ENCODE results near the gene TSPAN4. TPM values are rescaled to one million over a fixed set of nuclear protein-coding genes. Genes with fewer than 3 reads are reported as not detected.

Gene TSPAN4
- total and polyA plus RNA-seq, 2 donors (not counting 1 experiment from before 2014, with no cell fraction given), result 2.9 to 7.4 TPM

DNA sequence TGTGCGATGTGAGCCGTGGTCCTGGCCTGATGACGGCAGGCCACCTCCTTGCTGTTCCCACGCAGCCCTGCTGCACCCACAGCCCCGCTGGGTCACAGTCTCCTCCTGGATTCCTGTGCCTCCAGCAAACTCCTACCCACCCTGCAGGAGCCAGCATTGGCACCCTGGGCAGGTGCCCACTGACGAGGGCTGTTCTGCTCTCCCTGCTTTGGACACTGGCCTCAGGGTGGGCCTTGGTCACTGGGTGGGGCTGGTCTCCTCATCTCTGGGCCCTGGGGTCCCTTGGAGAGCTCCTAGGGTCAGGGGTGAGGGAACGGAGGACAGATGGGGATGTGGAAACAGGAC is 12.7 kb downstream of the TSPAN4 start:
- Mint-ChIP-seq H3K4me3 (no peak overlapping the region), H3K27me3 (peaks cover 3% of the 10 kb centered on the region), H3K27ac (no peak overlapping the region), H3K9me3 (ENCODE audit: insufficient read depth) (no peaks in the 10 kb centered on the region), H3K4me1 (no peaks in the 10 kb centered on the region)
- ChIA-PET CTCF (no interaction called here), POLR2A (no interaction called here)
- Histone ChIP-seq H3K9ac (ENCODE audit: low read length) (no peak overlapping the region), H3K79me2 (ENCODE audit: control insufficient read depth, insufficient read depth, low read length) (no peaks in the 10 kb centered on the region), H4K20me1 (ENCODE audit: control insufficient read depth, insufficient read depth, low read length, poor library complexity, severe bottlenecking) (no peaks in the 10 kb centered on the region), H3K4me2 (replicated peaks; ENCODE audit: low read depth, low read length, poor library complexity, severe bottlenecking) (no peak overlapping the region), H3K9me3 (ENCODE audit: control extremely low read depth in 1 of 3, control insufficient read depth in 2 of 3, insufficient read depth in 1 of 3, low read length in 2 of 3) (no peaks in the 10 kb centered on the region), H3K36me3 (replicated peaks in 1 of 2; ENCODE audit: control extremely low read depth in 1 of 2, control insufficient read depth in 1 of 2, extremely low read depth in 1 of 2, insufficient read depth in 2 of 2, low read length in 1 of 2) (no peaks in the 10 kb centered on the region), H3K4me3 (ENCODE audit: control extremely low read depth in 1 of 5, extremely low read depth in 1 of 5, insufficient read depth in 1 of 5, low read depth in 2 of 5, low read length in 4 of 5) (no peak overlapping the region), H3K4me1 (ENCODE audit: control insufficient read depth in 2 of 2, insufficient read depth in 2 of 2, low read length in 2 of 2) (no peaks in the 10 kb centered on the region), H3K27ac (ENCODE audit: low read length in 2 of 2) (no peak overlapping the region), H2AFZ (ENCODE audit: insufficient read depth, low read depth, low read length, poor library complexity, severe bottlenecking) (no peak overlapping the region), H3K27me3 (replicated peaks in 1 of 4; ENCODE audit: control extremely low read depth in 1 of 4, control insufficient read depth in 3 of 4, insufficient read depth in 4 of 4, low read length in 3 of 4) (no peaks in the 10 kb centered on the region)
- TF ChIP-seq, protein P1, sequence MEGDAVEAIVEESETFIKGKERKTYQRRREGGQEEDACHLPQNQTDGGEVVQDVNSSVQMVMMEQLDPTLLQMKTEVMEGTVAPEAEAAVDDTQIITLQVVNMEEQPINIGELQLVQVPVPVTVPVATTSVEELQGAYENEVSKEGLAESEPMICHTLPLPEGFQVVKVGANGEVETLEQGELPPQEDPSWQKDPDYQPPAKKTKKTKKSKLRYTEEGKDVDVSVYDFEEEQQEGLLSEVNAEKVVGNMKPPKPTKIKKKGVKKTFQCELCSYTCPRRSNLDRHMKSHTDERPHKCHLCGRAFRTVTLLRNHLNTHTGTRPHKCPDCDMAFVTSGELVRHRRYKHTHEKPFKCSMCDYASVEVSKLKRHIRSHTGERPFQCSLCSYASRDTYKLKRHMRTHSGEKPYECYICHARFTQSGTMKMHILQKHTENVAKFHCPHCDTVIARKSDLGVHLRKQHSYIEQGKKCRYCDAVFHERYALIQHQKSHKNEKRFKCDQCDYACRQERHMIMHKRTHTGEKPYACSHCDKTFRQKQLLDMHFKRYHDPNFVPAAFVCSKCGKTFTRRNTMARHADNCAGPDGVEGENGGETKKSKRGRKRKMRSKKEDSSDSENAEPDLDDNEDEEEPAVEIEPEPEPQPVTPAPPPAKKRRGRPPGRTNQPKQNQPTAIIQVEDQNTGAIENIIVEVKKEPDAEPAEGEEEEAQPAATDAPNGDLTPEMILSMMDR (IDR thresholded peaks at IDR 0.05), result no peak
- no peak for TF ChIP-seq EZH2 (IDR thresholded peaks at IDR 0.05; ENCODE audit: borderline replicate concordance, insufficient read depth, low read depth, low read length, poor library complexity, severe bottlenecking)
- ATAC-seq (ENCODE audit: low read depth), result no peak
- intact Hi-C loops (cut with micrococcal nuclease), result no loop called here
- DNase-seq, result no peak
- WGBS (ENCODE audit: insufficient coverage), result 85% methylated on average over 7 of the region's 7 CpGs

DNA sequence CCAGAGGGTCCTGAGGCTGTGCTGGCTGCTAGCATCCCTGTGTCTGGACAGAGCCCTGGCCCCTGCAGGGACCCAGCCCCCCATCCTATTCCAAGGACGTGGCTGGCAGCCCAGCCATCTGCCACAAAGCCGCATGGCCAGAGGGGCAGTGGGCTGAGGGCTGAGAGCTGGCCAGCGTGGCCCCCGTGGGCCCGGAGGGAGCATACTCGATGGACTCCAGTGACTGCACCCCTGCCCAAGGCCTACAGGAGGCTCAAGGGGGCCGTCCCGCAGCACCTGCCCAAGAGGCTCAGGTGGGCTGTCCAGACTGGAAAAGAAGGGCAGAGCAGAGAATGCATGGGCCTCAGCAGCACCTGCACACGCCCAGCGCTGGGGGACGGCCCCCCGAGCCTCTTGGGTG is 13.1 kb downstream of the TSPAN4 start:
- CTCF ChIA-PET, result no interaction called here
- no peak overlapping the region for H3K27ac ChIP-seq (ENCODE audit: low read length in 2 of 2)
- DNase-seq (no peak), ATAC-seq (ENCODE audit: low read depth) (no peak)
- H3K79me2 ChIP-seq (ENCODE audit: control insufficient read depth, insufficient read depth, low read length), result no peaks in the 10 kb centered on the region
- H4K20me1 ChIP-seq (ENCODE audit: control insufficient read depth, insufficient read depth, low read length, poor library complexity, severe bottlenecking), result no peaks in the 10 kb centered on the region
- H3K4me2 ChIP-seq (replicated peaks; ENCODE audit: low read depth, low read length, poor library complexity, severe bottlenecking), result no peak overlapping the region
- H3K27me3 ChIP-seq (replicated peaks in 1 of 4; ENCODE audit: control extremely low read depth in 1 of 4, control insufficient read depth in 3 of 4, insufficient read depth in 4 of 4, low read length in 3 of 4), result no peaks in the 10 kb centered on the region
- 92% methylated on average over 12 of the region's 12 CpGs for WGBS (ENCODE audit: insufficient coverage)
- Mint-ChIP-seq H3K27ac (no peak overlapping the region), H3K27me3 (peaks cover 3% of the 10 kb centered on the region), H3K4me3 (no peak overlapping the region), H3K9me3 (ENCODE audit: insufficient read depth) (no peaks in the 10 kb centered on the region), H3K4me1 (no peaks in the 10 kb centered on the region)
- TF ChIP-seq, protein P1 (IDR thresholded peaks at IDR 0.05), result no peak
- no peak for TF ChIP-seq EZH2 (IDR thresholded peaks at IDR 0.05; ENCODE audit: borderline replicate concordance, insufficient read depth, low read depth, low read length, poor library complexity, severe bottlenecking)
- H2AFZ ChIP-seq (ENCODE audit: insufficient read depth, low read depth, low read length, poor library complexity, severe bottlenecking), result no peak overlapping the region
- intact Hi-C loops (cut with micrococcal nuclease), result no loop called here
- H3K4me3 ChIP-seq (ENCODE audit: control extremely low read depth in 1 of 5, extremely low read depth in 1 of 5, insufficient read depth in 1 of 5, low read depth in 2 of 5, low read length in 4 of 5), result no peak overlapping the region
- H3K9me3 ChIP-seq (ENCODE audit: control extremely low read depth in 1 of 3, control insufficient read depth in 2 of 3, insufficient read depth in 1 of 3, low read length in 2 of 3), result no peaks in the 10 kb centered on the region
- H3K36me3 ChIP-seq (replicated peaks in 1 of 2; ENCODE audit: control extremely low read depth in 1 of 2, control insufficient read depth in 1 of 2, extremely low read depth in 1 of 2, insufficient read depth in 2 of 2, low read length in 1 of 2), result no peaks in the 10 kb centered on the region
- POLR2A ChIA-PET, result no interaction called here
- H3K9ac ChIP-seq (ENCODE audit: low read length), result no peak overlapping the region
- no peaks in the 10 kb centered on the region for H3K4me1 ChIP-seq (ENCODE audit: control insufficient read depth in 2 of 2, insufficient read depth in 2 of 2, low read length in 2 of 2)
